OCI-LY1 (cell line): ENCODE results near the gene UQCR11.

Source experiments
- H2AFZ ChIP-seq: fragments of 200-600 bp; sonication (generic), shearing (Covaris generic); 2 replicates; pipeline ENCODE4 v1.6.0; 2014; ENCODE audit warnings: antibody characterized with exemption, mild to moderate bottlenecking, low read length
- H3F3A ChIP-seq: fragments of 200-600 bp; sonication (generic), shearing (Covaris generic); 2 replicates; pipeline ENCODE4 v1.6.0; 2014; ENCODE audit warnings: mild to moderate bottlenecking, antibody characterized with exemption, low read length, moderate library complexity; ENCODE audit not compliant: insufficient read depth
- H3K27ac ChIP-seq: fragments of 200-600 bp; sonication (generic); 2 replicates; pipeline ENCODE4 v1.5.1; 2014; ENCODE audit warnings: low read length, mixed run types, mild to moderate bottlenecking, low read depth; ENCODE audit not compliant: poor library complexity, severe bottlenecking
- H3K27me3 ChIP-seq: fragments of 200-600 bp; sonication (generic); 2 replicates; pipeline ENCODE4 v1.6.0; 2014; ENCODE audit warnings: antibody characterized with exemption, mild to moderate bottlenecking, low read length, moderate library complexity; ENCODE audit not compliant: insufficient read depth
- H3K36me3 ChIP-seq: fragments of 200-600 bp; sonication (generic); 2 replicates; pipeline ENCODE4 v1.6.1; 2014; ENCODE audit warnings: mild to moderate bottlenecking, antibody characterized with exemption, low read length, moderate library complexity, mixed read lengths; ENCODE audit not compliant: insufficient read depth
- H3K4me1 ChIP-seq: fragments of 200-600 bp; sonication (generic); 2 replicates; pipeline ENCODE4 v1.5.1; 2014; ENCODE audit warnings: mild to moderate bottlenecking, low read length, moderate library complexity; ENCODE audit not compliant: insufficient read depth, severe bottlenecking
- H3K4me2 ChIP-seq: fragments of 200-600 bp; sonication (generic), shearing (Covaris generic); 2 replicates; pipeline ENCODE4 v1.6.1; 2014; ENCODE audit warnings: low read length
- H3K4me3 ChIP-seq: fragments of 200-600 bp; sonication (generic); 2 replicates; pipeline ENCODE4 v1.5.1; 2014; ENCODE audit warnings: low read length, low read depth, mild to moderate bottlenecking, mixed read lengths; ENCODE audit not compliant: poor library complexity, severe bottlenecking
- H3K79me2 ChIP-seq: fragments of 200-600 bp; shearing (Covaris generic); 2 replicates; pipeline ENCODE4 v1.6.1; 2016; ENCODE audit warnings: mixed run types, low read length, mixed read lengths; ENCODE audit not compliant: insufficient read depth
- H3K9ac ChIP-seq: fragments of 200-600 bp; sonication (generic), shearing (Covaris generic); 2 replicates; pipeline ENCODE4 v1.6.1; 2014; ENCODE audit warnings: mild to moderate bottlenecking, low read length, mixed read lengths
- H3K9me2 ChIP-seq: fragments of 200-600 bp; sonication (generic), shearing (Covaris generic); 2 replicates; pipeline ENCODE4 v1.6.1; 2014; ENCODE audit warnings: low read depth, mild to moderate bottlenecking, low read length, mixed read lengths
- H3K9me3 ChIP-seq: fragments of 200-600 bp; shearing (Covaris generic); 2 replicates; pipeline ENCODE4 v1.6.1; 2014; ENCODE audit warnings: low read length, mixed read lengths
- H4K20me1 ChIP-seq: fragments of 200-600 bp; sonication (generic), shearing (Covaris generic); 2 replicates; pipeline ENCODE4 v1.6.0; 2016; ENCODE audit warnings: mild to moderate bottlenecking, low read length; ENCODE audit not compliant: insufficient read depth
- EZH2 ChIP-seq: fragments of 200-600 bp; sonication (generic), shearing (Covaris generic); IDR thresholded peaks from 2 replicates; pipeline ENCODE4 v1.8.0; 2017; ENCODE audit warnings: borderline replicate concordance, mixed run types, mild to moderate bottlenecking, antibody characterized with exemption, low read length, moderate library complexity, mixed read lengths
- TF ChIP-seq, protein P1 (sequence below): fragments of 200-600 bp; sonication (generic), shearing (Covaris generic); IDR thresholded peaks from 2 replicates; pipeline ENCODE4 v1.5.1; 2017; ENCODE audit warnings: mild to moderate bottlenecking, antibody characterized with exemption, low read length, moderate library complexity, mixed read lengths

The UQCR11 gene

DNA sequence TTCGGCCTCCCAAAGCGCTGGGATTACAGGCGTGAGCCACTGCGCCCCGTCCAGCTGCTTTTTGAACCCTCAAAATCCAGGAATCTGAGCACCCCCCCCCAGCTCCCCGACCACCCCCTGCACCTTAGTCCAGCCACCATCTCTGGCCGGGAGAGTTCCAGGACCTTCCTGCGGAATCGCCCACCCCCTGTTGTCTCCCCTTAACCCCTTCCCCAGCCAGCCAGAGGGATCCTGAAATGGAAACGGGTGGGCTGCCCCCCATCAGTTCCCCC, 11.8 kb downstream of the UQCR11 start:
- peak overlapping the region; percentile 83 for H3K4me2 ChIP-seq
- no peaks in the 10 kb centered on the region for H3K9me2 ChIP-seq
- TF ChIP-seq, protein P1, sequence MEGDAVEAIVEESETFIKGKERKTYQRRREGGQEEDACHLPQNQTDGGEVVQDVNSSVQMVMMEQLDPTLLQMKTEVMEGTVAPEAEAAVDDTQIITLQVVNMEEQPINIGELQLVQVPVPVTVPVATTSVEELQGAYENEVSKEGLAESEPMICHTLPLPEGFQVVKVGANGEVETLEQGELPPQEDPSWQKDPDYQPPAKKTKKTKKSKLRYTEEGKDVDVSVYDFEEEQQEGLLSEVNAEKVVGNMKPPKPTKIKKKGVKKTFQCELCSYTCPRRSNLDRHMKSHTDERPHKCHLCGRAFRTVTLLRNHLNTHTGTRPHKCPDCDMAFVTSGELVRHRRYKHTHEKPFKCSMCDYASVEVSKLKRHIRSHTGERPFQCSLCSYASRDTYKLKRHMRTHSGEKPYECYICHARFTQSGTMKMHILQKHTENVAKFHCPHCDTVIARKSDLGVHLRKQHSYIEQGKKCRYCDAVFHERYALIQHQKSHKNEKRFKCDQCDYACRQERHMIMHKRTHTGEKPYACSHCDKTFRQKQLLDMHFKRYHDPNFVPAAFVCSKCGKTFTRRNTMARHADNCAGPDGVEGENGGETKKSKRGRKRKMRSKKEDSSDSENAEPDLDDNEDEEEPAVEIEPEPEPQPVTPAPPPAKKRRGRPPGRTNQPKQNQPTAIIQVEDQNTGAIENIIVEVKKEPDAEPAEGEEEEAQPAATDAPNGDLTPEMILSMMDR: no peak
- no peak for TF ChIP-seq EZH2
- peaks cover 42% of the 10 kb centered on the region for H3K4me1 ChIP-seq
- H3K4me3 ChIP-seq: peak overlapping the region; percentile 66
- H3K79me2 ChIP-seq: peaks cover 35% of the 10 kb centered on the region
- H3F3A ChIP-seq: 0 out of 2 replicates have a peak, but pooled peaks cover 4% of the 10 kb centered on the region
- no peaks in the 10 kb centered on the region for H3K9me3 ChIP-seq
- no peaks in the 10 kb centered on the region for H3K27me3 ChIP-seq
- peak overlapping the region; percentile 86 for H3K9ac ChIP-seq
- peak overlapping the region; percentile 64 for H3K27ac ChIP-seq
- peaks cover 50% of the 10 kb centered on the region for H3K36me3 ChIP-seq
- H2AFZ ChIP-seq: no peak overlapping the region
- no peaks in the 10 kb centered on the region for H4K20me1 ChIP-seq

DNA sequence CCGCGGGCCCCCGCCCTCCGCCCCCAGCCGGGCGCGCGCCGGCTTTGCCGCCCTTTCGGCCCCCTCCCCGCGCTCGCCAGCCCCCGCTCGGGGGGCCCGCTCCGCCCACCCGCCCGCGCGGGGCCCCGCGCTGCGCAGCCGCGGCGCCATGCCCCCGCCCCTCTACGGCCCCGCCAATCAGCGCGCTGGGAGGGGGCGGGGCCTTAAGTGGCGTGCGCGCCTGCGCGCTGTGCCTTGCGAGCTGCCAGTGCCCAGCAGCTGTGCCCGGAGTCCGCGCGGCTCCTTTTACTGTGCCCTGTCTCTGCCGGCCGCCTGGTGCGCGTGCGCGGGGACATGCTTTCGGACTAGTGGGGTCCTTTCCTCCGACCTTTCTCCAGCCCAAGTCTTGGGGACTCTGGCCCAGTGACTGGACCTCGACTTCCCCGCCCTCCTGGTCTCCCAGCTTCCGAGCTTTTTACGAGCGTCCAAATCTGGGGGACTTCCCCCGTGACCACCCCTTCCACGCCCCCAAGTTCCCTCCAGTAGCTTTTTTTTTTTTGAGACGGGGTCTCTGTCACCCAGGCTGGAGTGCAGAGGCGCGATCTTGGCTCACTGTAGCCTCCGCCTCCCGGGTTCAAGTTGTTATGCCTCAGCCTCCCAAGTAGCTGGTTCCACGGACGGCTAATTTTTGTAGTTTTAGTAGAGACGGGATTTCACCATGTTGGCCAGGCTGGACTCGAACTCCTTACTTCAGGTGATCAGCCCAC, 12.3 kb downstream of the UQCR11 start, which contains the start of gene MBD3:
MBD3 (minus strand) TSS at position 111 of the 746 bp plus-strand sequence. CDS start 234 bp downstream, outside the sequence.
- Histone ChIP-seq H3F3A (0 out of 2 replicates have a peak, but pooled peaks cover 4% of the 10 kb centered on the region), H4K20me1 (no peaks in the 10 kb centered on the region), H3K9me2 (no peaks in the 10 kb centered on the region), H3K27ac (peak within 1 kb of the TSS; percentile 92), H3K4me2 (peak within 1 kb of the TSS; percentile 99), H3K27me3 (no peaks in the 10 kb centered on the region), H3K9ac (peak within 1 kb of the TSS; percentile 100), H2AFZ (no peak within 1 kb of the TSS), H3K9me3 (no peaks in the 10 kb centered on the region), H3K79me2 (peaks cover 39% of the 10 kb centered on the region), H3K4me3 (peak within 1 kb of the TSS; percentile 99), H3K4me1 (peaks cover 41% of the 10 kb centered on the region), H3K36me3 (peaks cover 50% of the 10 kb centered on the region)
- no peak for TF ChIP-seq EZH2
- TF ChIP-seq, protein P1: no peak

DNA sequence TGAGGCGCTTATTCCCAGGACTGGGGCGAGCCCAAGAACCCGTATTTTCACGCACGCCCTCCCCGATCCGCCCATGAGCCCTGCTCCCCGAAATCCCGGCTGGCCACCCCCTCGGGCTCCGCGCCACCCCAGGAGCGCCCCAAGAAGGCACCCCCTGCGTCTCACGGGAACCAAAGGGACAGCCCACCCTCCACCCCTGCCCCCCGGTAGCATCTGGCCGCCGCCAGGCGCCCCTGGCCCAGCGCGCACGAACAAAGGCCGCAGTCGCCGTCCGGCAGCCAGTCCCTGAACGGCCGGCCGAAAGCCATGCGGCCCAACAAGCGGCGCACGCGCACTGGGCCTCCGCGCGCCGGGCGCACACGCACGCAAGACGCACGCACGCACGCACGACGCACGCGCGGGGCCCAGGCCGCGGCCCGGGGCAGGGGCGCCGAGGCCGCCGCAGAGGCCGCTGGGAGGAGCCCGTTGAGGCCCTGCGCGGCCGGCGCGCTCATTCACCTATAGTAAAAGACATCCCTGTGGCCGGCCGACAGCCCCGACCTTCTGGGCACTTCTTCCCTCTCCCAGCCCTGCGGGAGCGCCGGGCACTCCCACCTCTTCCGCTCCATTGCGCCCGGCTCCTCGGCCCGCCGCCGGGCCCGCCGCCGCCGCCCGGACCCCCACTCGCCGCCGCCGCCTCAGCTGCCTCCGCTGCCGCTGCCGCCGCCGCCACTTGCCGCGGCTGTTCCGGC, 13.1 kb downstream of the UQCR11 start:
- H3K27ac ChIP-seq: peak overlapping the region; percentile 92
- no peaks in the 10 kb centered on the region for H4K20me1 ChIP-seq
- no peaks in the 10 kb centered on the region for H3K27me3 ChIP-seq
- 0 out of 2 replicates have a peak, but pooled peaks cover 4% of the 10 kb centered on the region for H3F3A ChIP-seq
- peaks cover 50% of the 10 kb centered on the region for H3K36me3 ChIP-seq
- peaks cover 47% of the 10 kb centered on the region for H3K79me2 ChIP-seq
- H3K4me3 ChIP-seq: peak overlapping the region; percentile 99
- H2AFZ ChIP-seq: no peak overlapping the region
- H3K9me2 ChIP-seq: no peaks in the 10 kb centered on the region
- peaks cover 33% of the 10 kb centered on the region for H3K4me1 ChIP-seq
- H3K9ac ChIP-seq: peak overlapping the region; percentile 100
- peak overlapping the region; percentile 99 for H3K4me2 ChIP-seq
- no peaks in the 10 kb centered on the region for H3K9me3 ChIP-seq
- TF ChIP-seq EZH2: no peak
- TF ChIP-seq, protein P1: no peak
